ENCODE measurements around the gene DHX58. TPM values are rescaled to one million over a fixed set of nuclear protein-coding genes. Genes with fewer than 3 reads are reported as not detected.

DHX58 gene
- total and polyA plus RNA-seq, 2 donors from 2014 or later = 22.1 to 27.5 TPM

- Histone ChIP-seq H3K9me3 (ENCODE audit: control insufficient read depth in 2 of 3, insufficient read depth in 1 of 3, low read length in 3 of 3) (no peaks in the 10 kb centered on the region), H3K9ac (ENCODE audit: low read length in 3 of 3) (no peak overlapping the region), H3K4me3 (ENCODE audit: low read length in 3 of 3) (no peak overlapping the region), H3K4me1 (ENCODE audit: control insufficient read depth in 2 of 3, insufficient read depth in 2 of 3, low read depth in 1 of 3, low read length in 3 of 3) (no peaks in the 10 kb centered on the region), H3K27ac (ENCODE audit: low read depth in 2 of 2, low read length in 2 of 2) (no peak overlapping the region), H3K27me3 (ENCODE audit: control insufficient read depth, insufficient read depth, low read length) (no peaks in the 10 kb centered on the region), H3K36me3 (ENCODE audit: control insufficient read depth in 2 of 3, insufficient read depth in 3 of 3, low read length in 3 of 3) (no peaks in the 10 kb centered on the region)
- no peak for DNase-seq
- intact Hi-C loops (cut with DNase I) = no loop called here
- TF ChIP-seq CTCF (IDR thresholded peaks at IDR 0.05; ENCODE audit: borderline replicate concordance, extremely low read depth, insufficient read depth) = no peak
- no peak for FAIRE-seq
Measured at GRCh38 chr17:42058063-42058462, 54.5 kb downstream of the DHX58 start.

GRCh38 chr17:42056635-42057034 lies 55.9 kb downstream of the DHX58 start:
- intact Hi-C loops (cut with DNase I) = no loop called here
- Histone ChIP-seq H3K4me3 (ENCODE audit: low read length in 3 of 3) (no peak overlapping the region), H3K9ac (ENCODE audit: low read length in 3 of 3) (no peak overlapping the region), H3K27me3 (ENCODE audit: control insufficient read depth, insufficient read depth, low read length) (no peaks in the 10 kb centered on the region), H3K4me1 (ENCODE audit: control insufficient read depth in 2 of 3, insufficient read depth in 2 of 3, low read depth in 1 of 3, low read length in 3 of 3) (no peaks in the 10 kb centered on the region), H3K9me3 (ENCODE audit: control insufficient read depth in 2 of 3, insufficient read depth in 1 of 3, low read length in 3 of 3) (no peaks in the 10 kb centered on the region), H3K27ac (ENCODE audit: low read depth in 2 of 2, low read length in 2 of 2) (no peak overlapping the region), H3K36me3 (ENCODE audit: control insufficient read depth in 2 of 3, insufficient read depth in 3 of 3, low read length in 3 of 3) (no peaks in the 10 kb centered on the region)
- DNase-seq = no peak
- TF ChIP-seq CTCF (IDR thresholded peaks at IDR 0.05; ENCODE audit: borderline replicate concordance, extremely low read depth, insufficient read depth) = no peak
- FAIRE-seq = no peak

GRCh38 chr17:42055496-42055895 lies 57.0 kb downstream of the DHX58 start:
- intact Hi-C loops (cut with DNase I) = no loop called here
- Histone ChIP-seq H3K9me3 (ENCODE audit: control insufficient read depth in 2 of 3, insufficient read depth in 1 of 3, low read length in 3 of 3) (no peaks in the 10 kb centered on the region), H3K4me1 (ENCODE audit: control insufficient read depth in 2 of 3, insufficient read depth in 2 of 3, low read depth in 1 of 3, low read length in 3 of 3) (peaks cover 0 to 2% (median 0%) of the 10 kb centered on the region in 3 donors), H3K27ac (ENCODE audit: low read depth in 2 of 2, low read length in 2 of 2) (no peak overlapping the region), H3K27me3 (ENCODE audit: control insufficient read depth, insufficient read depth, low read length) (no peaks in the 10 kb centered on the region), H3K36me3 (ENCODE audit: control insufficient read depth in 2 of 3, insufficient read depth in 3 of 3, low read length in 3 of 3) (no peaks in the 10 kb centered on the region), H3K4me3 (ENCODE audit: low read length in 3 of 3) (no peak overlapping the region), H3K9ac (ENCODE audit: low read length in 3 of 3) (no peak overlapping the region)
- no peak for TF ChIP-seq CTCF (IDR thresholded peaks at IDR 0.05; ENCODE audit: borderline replicate concordance, extremely low read depth, insufficient read depth)
- DNase-seq (peak in 4 of 5 donors; percentile 77 to 89 (median 84)), FAIRE-seq (no peak)

- intact Hi-C loops (cut with DNase I) = no loop called here
- TF ChIP-seq CTCF (IDR thresholded peaks at IDR 0.05; ENCODE audit: borderline replicate concordance, extremely low read depth, insufficient read depth) = no peak
- Histone ChIP-seq H3K4me1 (ENCODE audit: control insufficient read depth in 2 of 3, insufficient read depth in 2 of 3, low read depth in 1 of 3, low read length in 3 of 3) (peaks cover 0 to 2% (median 0%) of the 10 kb centered on the region in 3 donors), H3K9ac (ENCODE audit: low read length in 3 of 3) (no peak overlapping the region), H3K27me3 (ENCODE audit: control insufficient read depth, insufficient read depth, low read length) (no peaks in the 10 kb centered on the region), H3K4me3 (ENCODE audit: low read length in 3 of 3) (no peak overlapping the region), H3K27ac (ENCODE audit: low read depth in 2 of 2, low read length in 2 of 2) (no peak overlapping the region), H3K36me3 (ENCODE audit: control insufficient read depth in 2 of 3, insufficient read depth in 3 of 3, low read length in 3 of 3) (no peaks in the 10 kb centered on the region), H3K9me3 (ENCODE audit: control insufficient read depth in 2 of 3, insufficient read depth in 1 of 3, low read length in 3 of 3) (no peaks in the 10 kb centered on the region)
- DNase-seq = peak in 3 of 5 donors; percentile 48 to 69 (median 63)
- no peak for FAIRE-seq
Measured at GRCh38 chr17:42055027-42055426, 57.5 kb downstream of the DHX58 start.
